Retinal pigment epithelial cell (primary cell): ENCODE results near the gene CD8B.

Source experiments
- DNase-seq: peaks from one replicate; pipeline ENCODE4 v3.0.0-alpha.2; 2010; ENCODE audit warnings: low read depth
- H3K4me3 ChIP-seq: 2 replicates; pipeline ENCODE4 v1.5.1; 2011; ENCODE audit warnings: mild to moderate bottlenecking, low read length, control low read depth, moderate library complexity
- TF ChIP-seq, protein P1 (sequence below): conservative IDR thresholded peaks from 2 replicates; pipeline ENCODE4 v1.5.1; 2011; ENCODE audit warnings: low read depth, low read length, control low read depth, inconsistent platforms

The CD8B gene

DNA sequence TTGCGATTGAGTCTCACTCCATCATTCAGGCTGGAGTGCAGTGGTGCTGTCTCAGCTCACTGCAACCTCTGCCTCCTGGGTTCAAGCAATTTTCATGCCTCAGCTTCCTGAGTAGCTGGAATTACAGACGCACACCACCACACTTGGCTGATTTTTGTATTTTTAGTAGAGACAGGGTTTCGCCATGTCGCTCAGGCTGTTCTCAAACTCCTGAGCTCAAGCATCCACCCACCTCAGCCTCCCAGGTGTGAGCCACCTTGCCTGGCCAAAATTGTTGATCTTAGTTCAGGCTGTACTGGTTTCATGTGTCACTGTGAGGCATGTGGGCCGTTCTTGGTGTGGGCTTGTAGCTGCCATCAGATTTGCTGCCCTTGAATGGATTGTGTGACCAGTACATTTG, 89.1 kb downstream of the CD8B start:
- TF ChIP-seq, protein P1, sequence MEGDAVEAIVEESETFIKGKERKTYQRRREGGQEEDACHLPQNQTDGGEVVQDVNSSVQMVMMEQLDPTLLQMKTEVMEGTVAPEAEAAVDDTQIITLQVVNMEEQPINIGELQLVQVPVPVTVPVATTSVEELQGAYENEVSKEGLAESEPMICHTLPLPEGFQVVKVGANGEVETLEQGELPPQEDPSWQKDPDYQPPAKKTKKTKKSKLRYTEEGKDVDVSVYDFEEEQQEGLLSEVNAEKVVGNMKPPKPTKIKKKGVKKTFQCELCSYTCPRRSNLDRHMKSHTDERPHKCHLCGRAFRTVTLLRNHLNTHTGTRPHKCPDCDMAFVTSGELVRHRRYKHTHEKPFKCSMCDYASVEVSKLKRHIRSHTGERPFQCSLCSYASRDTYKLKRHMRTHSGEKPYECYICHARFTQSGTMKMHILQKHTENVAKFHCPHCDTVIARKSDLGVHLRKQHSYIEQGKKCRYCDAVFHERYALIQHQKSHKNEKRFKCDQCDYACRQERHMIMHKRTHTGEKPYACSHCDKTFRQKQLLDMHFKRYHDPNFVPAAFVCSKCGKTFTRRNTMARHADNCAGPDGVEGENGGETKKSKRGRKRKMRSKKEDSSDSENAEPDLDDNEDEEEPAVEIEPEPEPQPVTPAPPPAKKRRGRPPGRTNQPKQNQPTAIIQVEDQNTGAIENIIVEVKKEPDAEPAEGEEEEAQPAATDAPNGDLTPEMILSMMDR, result no peak
- no peak for DNase-seq
- no peak overlapping the region for H3K4me3 ChIP-seq

DNA sequence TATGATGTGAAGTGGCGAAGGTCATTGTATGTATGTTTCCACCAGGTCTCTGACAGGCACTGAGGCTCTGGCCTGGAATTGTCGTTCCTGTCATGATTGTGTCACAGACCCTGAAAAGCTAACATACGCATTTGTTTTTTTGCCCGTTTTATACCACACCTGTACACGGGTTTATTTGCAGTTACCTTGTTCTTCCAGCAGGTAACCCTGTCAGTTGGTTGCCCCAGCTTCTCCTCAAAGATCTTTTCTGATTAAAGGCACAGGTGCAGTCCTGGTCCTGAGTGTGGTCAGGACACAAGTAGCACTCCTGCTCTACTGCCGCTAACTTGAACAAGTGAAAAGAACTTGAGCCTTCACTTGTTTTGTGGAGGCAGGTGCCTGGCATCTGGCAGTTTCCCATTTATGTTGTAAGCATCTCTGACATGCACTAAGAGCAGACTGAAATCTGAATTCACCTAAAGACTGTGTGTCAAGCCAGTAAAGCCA, 90.8 kb downstream of the CD8B start:
- TF ChIP-seq, protein P1, result no peak
- no peak for DNase-seq
- no peak overlapping the region for H3K4me3 ChIP-seq

- H3K4me3 ChIP-seq, result no peak overlapping the region
- TF ChIP-seq, protein P1, result no peak
- DNase-seq, result no peak
Measured at GRCh38 chr2:86769838-86770237, 91.8 kb downstream of the CD8B start.

DNA sequence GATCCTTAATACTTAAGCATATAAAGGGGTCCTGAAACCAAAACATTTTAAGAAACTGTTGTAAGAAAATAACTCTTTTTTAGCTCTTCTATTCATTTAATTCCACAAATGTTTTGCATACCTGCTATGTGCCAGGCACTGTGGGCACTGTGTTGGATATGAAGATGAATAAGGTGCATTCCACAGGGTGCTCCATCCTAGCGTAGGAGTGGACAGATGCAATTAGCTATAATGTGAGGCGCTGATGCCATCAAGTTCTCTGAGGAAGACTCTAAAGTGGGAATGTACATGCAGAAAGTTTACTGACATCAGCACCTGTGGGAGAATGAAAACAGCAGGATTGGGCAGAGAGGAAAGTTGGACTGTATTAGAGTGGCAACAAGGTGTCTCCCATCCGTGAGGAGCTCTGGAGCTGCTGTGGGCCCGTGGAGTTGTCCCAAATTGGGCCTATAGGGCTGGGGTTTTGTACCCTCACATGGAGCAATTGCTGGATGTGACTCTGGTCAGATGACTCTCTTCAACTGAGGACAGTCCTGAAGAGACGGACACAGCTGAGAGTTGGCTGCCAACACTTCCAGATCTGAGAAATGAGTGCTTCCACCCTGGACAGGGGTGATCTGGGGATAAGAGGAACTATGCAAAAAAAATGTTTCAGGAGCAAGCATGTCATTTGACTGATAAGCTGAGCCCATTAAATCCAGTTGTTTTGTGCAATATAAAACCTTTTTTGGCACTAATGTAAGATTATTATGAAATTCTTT, 93.3 kb downstream of the CD8B start:
- DNase-seq, result no peak
- H3K4me3 ChIP-seq, result no peak overlapping the region
- TF ChIP-seq, protein P1, result no peak
